Measurements from ENCODE around the gene WFS1.

Gene WFS1

DNA sequence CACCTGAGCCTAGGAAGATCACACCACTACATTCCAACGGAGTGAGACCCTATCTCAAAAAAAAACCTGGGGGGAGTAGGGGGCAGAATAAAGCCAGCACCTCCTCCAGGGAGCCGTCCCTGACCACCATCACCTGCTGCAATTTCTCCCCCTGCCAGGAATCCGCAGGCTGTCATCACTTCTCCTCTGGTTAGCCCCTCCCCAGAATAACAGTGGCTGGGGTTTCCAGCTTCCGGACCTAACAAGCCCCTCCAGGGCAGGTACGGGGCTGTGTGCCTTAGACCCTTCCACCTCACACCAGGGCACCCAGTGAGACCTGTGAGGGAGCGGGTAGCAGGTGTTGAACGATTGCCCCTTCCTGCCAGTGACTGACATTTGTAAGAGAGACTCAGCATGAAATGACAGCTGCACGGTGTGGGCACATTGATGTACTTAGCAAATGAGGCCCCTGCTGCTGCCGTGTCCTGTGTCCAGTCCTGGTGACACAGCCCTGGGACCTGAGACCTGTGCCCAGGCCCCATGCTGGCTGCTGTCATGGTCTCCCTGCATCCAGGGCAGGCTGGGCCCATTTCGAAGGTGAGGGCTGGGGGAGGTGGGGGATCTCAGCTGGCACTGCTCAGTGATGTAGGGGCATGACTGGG, 6.7 kb upstream of the WFS1 start:
- no peak for DNase-seq

DNA sequence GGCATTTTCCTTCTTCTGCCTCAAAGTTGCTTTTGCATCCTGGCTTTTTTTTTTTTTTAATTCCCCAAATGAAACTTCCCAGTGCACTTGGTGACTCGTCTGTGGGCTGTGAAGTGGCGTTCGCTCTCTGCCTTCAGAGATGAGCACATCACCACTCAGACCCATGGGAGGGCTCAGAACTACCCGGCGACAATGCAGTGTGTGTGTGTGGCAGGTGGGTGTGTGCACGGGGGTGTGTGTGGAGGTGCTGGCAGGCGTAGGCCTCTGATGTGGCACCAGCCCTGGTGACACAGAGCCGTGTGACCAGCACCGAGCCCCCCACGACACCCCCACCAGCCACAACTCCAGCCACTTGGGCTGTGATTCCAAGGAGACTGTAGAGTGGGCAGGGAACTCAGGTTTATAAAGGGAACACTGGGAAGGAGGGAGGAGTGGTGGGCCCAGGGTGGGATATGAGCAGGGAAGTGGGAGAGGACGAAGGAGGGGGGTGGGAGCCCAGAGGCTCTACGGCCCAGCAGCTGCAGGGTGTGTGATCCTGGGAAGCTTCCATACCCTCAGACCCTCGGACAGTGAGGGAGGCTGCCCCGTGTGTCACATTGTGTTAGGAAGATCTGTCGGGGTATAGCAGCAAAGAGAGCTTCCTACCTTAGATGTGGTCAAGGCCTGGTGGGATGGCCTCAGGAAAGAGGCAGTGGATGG, 6.0 kb upstream of the WFS1 start:
- DNase-seq: no peak

DNA sequence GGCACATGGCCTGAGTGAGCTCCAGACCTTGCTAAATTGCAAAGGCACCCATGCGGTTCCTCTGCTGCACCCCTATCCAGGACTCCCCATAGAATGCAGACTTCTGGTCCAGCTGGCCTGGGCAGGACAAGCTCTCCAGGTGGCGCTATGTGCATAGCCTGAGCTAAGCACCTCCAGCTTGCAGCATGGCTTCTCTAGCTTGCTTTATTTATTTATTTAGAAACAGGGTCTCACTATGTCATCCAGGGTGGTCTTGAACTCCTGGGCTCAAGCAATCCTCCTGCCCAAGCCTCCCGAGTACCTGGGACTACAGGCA, 5.5 kb upstream of the WFS1 start:
- peak; percentile 26 for DNase-seq

DNA sequence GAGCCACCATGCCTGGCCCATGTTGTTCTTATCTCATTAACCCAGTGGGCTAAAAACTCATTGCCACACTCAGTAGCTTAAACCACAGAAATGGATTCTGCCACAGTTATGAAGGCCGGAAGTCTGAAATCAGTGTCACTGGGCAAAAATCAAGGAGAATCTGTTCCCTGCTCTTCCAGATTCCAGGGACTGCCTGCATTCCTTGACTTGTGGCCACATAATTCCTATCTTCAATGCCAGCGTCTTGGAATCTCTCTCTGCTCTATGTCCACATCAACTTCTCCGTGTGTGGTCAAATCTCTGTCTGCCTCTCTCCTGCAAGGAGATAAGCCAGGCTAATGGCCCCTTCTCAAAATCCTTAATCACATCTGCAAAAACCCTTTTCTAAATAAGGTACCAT, 4.1 kb upstream of the WFS1 start:
- no peak for DNase-seq

DNA sequence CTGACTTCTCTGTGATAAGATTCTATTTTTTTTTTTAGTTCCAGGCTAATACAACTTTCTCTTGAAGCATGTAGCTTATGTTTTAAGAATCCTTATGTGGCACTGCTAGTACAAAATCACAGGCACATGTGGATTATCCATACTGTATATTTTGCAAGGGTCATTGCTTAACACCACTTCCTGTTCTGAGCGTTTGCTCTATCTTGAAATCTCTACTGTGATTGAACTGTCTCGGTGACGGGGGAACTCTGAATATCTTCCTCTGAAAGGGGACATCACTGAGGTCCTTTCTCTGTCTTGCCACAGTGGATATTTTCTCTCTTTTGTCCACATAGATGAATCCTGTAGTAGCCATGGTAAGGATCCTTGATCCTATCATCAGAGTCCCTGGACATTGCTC, 2.1 kb upstream of the WFS1 start:
- DNase-seq: no peak

DNA sequence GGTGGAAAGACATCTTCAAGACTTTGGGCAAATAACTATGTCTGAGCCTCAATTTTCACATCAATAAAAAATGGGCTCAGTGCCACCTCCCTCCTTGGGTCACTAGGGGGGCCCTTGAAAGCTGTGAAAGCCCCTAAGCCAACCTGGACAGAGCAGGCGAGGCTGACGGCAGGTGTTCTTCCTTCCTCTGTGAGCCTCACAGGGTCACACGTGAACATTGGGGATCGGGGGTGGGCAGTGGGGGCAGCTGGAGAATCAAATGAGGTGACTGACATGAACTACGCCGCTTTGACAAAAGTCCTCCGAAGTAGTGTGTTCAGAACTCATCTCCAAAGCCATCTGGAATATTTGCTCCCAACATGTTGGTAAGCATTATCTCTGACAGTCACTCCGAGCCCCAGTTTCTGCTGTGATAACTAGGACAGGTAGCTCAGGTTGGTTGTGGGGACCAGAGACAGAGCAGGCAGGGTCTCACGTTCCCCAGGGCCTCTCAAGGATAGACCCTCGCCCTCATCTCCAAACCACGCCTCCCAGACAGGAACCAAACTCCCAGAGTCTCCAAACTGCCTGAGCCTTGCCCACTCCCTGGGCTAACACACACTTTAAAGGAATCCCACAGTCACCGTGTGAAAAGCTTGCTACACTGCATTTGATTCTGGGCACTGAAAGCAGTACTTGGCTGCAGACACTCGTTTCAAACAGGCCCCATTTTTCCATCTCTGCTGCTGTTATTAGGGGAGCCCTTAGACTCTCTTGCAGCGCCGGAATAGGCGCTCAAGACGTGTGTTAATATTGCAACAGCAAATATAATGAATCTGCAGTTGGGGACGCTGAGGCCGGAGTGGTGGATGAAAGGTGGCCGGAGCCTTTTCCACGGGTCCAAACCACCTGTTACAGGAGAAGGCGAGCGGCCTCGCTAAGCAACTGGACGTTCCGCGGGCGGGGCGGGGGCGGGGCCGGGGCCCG, 717 bp upstream of the WFS1 start:
- no peak for DNase-seq

DNA sequence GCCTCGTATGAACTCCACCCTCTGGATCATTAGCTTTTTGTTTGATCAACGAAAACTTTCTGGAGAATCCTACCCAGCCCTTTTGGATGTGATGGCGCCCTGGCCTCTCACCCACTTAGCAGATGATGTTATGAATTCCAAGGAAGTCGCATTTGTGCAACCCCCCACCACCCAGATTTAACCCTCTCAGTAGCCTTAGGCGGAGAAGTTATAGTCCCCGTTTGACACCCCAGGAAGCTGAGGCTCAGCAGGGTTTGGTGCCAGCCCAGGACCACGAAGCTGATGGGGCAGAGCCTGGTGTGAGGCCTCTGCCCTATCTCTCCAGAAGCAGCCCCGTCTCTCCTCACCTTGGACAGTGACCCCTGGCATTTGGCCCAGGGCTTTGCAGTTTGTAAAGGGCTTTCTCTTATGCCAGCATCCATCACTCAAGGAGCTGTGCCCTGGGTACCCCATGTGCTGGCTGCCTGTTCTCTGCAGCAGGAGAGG, 1.0 kb downstream of the WFS1 start:
- no peak for DNase-seq

DNA sequence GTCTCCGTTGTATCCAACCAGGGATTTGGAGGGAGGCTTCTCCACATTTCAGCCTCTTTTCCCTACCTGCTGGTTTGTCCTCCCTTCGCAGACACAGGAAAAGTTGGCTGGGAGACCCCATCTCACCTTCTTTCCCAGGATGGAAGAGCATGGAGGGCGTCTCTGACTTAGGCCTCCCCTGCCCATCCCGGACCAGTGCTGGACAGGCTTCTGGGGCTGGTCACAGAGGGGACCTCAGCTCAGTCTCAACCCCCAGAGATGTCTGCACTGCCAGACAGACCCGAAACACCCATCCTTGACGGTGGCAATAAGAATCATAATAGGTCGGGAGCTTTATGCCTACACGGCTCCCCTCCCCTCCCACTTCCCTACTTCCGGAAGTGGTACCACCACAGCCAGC, 1.6 kb downstream of the WFS1 start:
- no peak for DNase-seq

DNA sequence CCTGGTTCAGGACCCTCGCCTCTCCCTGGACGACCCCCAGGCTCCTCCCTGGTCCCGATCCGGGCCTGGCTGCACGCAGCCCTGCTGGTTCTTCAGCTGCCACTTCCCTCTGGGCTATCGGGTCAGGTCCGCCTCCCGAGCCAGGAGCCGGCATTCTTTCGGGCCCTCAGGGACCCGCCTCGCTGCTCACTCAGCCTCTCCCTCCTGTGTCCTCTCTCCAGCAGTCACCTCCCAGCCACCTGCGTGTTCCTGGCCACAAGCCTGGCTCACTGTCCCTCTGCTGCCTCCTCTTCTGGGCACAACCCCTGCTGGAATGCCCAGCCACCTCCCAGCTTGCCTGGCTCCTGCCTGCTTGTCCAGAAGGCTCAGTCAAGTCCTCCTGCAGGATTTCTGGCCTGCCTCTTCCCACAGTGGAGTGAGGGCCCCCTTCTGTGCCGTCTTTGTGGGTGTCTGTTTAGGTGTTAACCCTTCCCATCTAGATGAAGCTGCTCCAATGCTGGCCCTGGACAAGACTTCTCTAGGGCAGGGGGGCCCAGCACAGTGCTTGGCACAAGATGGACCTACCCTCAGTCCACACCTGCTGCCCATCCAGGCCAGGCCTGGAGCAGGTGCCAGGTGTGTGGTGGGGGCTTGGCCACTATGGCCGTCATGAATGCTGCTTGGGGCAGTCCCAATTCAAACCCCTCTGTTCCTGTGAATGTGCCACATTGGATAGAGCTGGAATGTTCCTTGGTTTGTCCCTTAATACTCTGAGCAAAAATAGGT, 2.2 kb downstream of the WFS1 start:
- DNase-seq: no peak

DNA sequence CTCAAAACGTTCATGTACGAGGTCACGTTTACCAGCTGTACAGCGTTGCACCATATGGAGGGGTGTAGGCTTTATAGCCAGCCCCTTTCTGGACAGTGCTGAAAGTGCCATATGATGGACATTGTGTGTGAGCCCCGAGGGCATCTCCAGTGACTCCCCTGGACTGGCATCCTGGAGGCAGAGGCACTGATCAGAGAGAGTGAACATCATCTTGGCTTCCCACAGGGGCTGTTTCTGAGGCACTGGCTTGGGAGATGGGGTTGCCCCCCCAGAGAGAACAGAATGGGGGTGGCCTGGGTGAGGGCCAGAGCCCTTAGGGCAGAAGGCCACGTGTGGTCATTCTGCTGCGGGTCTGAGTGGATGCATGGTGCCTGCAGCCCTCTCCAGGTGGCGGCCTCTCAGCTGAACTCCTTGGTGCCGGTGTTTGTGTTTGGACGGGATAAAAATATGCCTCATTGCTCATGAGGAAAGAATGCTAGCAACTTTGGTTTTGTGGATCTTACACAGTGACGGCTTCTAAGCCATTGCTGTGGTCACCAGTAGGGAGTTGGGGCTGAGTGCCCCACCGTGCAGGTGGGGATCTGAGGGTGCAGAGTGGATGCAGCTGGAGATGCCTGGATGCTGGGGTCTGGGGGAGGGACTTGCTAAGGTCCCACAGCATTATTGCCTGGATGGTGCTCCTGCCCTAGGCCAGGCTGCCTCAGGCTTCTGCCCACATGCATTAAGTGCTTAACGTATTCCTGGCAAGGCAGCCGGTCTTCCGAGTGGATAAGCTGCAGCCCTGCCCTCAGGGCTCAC, 3.4 kb downstream of the WFS1 start:
- DNase-seq: no peak

DNA sequence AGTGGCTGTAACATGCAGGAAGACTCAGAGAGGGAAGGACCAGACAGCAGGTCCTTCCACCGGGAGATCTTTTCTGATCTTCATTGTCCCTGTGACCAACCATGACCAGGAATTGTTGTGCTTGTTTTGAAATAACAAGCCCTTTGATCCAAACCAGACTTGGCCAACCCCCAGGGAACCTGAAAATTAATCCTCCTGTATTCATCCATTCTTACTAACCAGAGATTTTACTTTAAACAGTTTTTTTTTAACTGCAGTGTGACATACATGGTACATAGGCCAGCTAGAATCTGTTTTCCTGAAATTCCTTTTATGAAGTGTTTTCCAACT, 4.0 kb downstream of the WFS1 start:
- DNase-seq: no peak

DNA sequence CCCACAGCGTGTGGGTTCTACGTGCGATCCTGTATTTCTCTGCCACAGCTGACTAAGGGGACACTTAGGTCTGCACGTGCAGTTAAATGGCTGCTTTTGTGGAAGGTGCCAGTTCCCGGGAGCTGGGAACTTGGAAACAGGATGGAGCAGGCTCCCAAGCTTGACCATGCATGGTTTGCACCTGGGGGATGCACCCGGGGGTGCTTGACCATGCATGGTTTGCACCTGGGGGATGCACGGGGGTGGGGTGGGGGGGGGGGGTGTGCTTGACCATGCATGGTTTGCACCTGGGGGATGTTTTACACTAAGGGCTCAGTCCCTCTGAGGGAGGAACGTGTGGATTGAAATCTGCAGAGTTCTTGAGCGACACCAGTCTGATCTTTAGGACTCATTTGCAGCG, 5.7 kb downstream of the WFS1 start:
- no peak for DNase-seq

DNA sequence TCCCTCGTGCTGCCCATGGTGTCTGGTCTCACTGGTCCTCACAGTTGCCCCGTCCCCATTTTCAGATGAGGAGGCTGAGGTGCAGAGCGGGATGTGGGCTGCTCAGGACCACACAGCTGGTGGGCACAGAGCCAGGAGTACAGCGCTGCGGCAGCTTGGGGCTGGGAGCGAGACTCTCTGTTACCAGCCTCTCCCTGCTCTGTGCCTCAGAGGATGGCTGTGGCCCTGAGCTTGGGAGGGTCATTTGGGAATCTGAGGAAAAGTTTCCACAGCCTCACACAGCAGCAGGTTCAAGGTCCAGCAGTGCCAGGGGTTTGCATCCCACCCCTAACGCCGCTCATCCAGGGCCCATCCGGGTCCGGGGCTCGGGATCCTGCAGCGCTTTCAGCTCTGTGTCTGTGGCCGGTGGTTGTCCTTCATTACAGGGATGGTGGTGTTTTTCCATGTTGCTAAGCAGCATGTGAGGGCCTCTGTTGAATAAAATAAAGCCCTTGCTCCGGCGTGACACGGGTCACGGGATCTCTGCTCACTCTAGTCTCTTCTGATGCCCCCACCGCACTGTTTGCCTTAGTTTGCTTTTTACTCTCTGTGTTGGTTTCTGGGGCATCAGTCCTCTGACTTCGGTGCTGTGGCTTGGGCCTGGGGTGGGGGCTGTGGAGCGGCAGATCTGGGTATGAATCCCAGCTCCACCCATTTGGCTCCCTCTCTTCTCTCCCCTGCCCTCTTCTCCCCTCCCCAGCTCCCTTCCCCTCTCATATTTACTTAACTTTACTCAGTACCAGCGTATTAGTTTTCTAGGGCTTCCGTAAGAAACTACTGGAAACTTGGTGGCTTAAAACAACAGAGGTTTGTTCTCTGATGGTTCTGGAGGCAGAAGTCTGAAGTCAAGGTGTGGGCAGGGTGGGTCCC, 6.5 kb downstream of the WFS1 start:
- no peak for DNase-seq

DNA sequence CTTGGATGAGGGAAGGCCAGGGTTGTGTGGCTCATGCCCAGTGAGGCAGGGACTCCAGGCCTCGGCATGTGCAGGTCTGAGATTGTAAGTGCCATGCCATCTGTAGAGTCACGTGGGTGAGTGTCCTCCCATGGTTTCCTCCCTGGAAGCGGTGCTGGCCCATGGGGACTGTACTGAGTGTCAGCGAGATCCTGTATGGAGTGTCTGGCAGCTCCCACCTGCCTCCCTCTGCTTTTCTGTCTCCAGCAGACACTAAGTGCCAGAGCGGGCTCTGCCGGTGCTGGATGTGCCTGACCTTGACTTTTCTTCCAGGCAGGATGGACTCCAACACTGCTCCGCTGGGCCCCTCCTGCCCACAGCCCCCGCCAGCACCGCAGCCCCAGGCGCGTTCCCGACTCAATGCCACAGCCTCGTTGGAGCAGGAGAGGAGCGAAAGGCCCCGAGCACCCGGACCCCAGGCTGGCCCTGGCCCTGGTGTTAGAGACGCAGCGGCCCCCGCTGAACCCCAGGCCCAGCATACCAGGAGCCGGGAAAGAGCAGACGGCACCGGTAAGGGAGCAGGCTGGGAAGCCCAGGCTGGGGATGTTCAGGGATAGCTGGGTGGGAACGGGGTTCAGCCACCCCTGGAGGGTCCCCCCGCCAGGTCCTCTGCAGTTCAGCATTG, 7.6 kb downstream of the WFS1 start:
- no peak for DNase-seq

DNA sequence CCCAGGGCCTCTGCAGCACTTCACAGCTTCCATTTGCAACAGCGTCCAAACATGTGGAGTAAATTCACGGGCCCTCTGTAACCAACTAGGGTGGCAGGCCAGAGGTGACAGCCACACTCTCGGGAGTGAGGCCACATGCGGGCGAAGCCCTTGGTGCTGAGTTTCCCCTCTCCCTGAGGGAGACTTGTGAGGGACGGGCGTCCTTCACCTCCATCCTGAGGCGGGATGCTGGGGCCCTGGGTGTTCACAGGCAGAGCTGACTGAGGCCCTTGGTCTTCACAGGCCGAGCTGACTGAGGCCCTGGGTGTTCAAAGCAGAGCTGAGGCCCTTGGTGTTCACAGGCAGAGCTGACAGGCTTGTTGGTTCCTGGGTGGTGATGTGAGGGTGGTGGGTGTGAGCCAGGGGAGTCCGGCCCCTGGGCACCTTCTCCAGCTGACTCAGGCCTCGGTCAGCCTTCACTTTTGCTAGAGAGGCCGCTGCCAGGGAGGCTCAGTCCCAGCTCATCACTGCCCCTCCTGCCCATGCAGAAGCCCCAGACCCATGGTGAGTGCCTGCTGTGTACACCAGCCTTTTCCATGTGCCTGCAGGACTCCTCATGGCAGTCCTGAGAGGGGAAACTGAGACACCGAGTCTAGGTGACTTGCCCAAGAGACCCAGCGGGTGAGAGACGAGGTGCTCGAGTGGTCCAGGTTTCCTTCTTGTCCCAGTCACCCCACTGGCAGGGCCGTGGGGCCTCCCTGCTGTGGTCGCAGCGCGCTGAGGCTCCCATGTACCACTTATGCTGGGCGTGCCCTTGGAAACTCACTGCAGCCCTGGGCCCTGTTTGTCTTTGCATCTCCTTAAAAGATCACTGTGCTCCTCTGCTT, 8.5 kb downstream of the WFS1 start:
- no peak for DNase-seq

DNA sequence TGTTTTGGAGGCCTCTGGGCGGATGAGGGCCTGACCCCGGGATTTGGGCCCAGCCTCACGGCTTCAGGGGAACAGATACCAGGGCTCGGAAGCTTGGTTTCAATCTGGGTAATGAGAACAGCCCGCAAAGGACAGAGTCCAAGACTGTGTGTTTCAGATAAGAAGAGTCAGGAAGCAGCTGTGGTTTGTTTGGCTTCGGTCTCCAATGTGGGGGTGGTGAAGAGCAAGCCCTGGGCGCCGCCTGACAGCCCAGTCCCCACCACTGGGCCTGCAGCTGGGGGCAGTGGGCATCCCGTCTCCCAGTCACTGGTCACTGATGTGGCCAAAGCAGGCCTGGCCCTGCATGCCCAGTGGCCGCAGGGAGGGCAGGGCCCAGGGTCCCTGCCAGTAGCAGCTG, 9.1 kb downstream of the WFS1 start:
- DNase-seq: peak; percentile 75

DNA sequence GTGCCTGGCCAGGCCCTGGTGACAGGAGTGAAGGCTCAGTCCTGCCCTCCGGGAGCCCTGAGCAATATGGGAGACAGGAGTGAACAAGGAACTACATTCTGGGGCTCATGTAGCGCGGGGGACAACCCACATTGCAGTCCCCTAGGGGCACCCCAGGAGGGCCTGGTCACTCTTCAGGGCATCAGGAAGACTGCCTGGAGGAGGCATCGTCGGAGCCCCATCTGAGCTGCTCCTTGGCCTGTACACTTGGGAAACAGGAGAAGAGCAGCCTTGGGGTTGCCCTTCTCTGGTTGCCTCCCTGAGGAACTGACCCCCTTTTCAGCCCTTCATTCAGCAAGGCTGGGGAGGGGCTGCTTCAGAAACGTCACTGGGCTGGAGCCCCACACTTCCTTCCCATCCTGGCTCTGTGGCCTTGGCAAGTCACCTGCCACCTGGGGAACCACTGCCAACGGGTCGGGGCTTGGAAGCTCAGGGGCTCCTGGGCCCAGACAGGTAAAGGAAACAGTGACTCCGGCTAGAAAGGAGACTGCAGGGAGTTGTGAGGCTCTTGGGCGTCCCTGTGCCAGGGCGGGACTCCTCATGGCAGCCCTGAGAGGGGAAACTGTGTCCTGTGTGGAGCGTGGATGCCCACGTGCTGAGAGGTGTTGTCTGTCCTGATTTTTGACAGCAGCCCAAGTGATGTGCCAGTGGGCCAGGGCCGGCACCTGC, 10.1 kb downstream of the WFS1 start:
- no peak for DNase-seq

DNA sequence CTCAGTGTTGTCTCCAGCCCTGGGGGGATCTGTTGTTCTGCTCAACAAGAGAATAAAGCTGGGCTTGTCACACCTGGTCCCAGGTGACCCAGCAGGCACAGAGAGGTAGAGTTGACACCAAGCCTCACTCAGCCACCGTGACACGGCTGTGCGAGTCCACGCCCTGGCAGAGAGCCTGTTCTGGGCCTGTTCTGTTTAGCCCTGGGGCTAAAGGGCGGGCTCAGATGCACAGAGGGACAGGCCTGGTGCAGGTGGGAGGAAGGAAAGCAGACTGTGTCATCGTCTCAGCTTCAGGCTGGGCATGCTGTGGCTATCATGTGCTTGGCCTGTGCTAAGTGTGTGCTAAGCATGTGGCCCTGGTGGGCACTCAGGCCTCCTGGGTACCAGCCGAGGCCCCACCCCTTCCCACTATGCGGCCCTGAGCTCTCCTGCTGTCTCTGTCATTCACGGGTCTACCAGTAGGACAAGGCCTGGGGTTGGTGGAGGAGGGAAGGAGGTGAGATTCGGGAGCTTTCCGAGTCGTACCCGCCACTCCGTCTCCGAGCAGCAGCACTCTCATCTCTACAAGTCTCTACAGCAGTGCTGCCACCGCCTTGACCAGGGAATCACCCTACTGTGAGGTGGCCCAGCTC, 10.8 kb downstream of the WFS1 start:
- no peak for DNase-seq

All from hematopoietic multipotent progenitor cell treated with erythropoietin and hydrocortisone succinate and interleukin-3 and kit ligand, for 8 days (in vitro differentiated cells).